Measurements from ENCODE around the gene NFRKB. TPM values are rescaled to one million over a fixed set of nuclear protein-coding genes. Genes with fewer than 3 reads are reported as not detected.

Gene NFRKB
- total RNA-seq, 1 experiment from 2014 or later: 22.9 TPM

- peak; percentile 95 for DNase-seq (ENCODE audit: low read depth)
Measured at GRCh38 chr11:129846508-129847335, 48.7 kb downstream of the NFRKB start.

Other genes with a start within 250 kb of the NFRKB start
- gene TMEM45B, start 79.7 kb downstream of the NFRKB start, total RNA-seq (2014; rRNA removed; shearing (Covaris generic)): not detected in 2 replicates
- gene PRDM10, start 107.3 kb upstream of the NFRKB start, total RNA-seq (2014; rRNA removed; shearing (Covaris generic)): 4.0 and 6.5 TPM in 2 replicates
- 74.3 and 87.6 TPM in 2 replicates for gene APLP2, start 174.3 kb upstream of the NFRKB start, total RNA-seq (2014; rRNA removed; shearing (Covaris generic))